Stimulated activated CD8-positive, alpha-beta memory T cell treated with anti-CD3 and anti-CD28 coated beads, Interleukin-12 subunit alpha, Interleukin-12 subunit beta, amount 100 ng/mL, for 24 hours (primary cell): ENCODE results near the gene LIME1.

Experiments
- DNase-seq: peaks from one replicate; pipeline ENCODE4 v3.0.0-alpha.2; 2020; ENCODE audit errors: extremely low read depth

LIME1 gene, protein sequence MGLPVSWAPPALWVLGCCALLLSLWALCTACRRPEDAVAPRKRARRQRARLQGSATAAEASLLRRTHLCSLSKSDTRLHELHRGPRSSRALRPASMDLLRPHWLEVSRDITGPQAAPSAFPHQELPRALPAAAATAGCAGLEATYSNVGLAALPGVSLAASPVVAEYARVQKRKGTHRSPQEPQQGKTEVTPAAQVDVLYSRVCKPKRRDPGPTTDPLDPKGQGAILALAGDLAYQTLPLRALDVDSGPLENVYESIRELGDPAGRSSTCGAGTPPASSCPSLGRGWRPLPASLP

GRCh38 chr20:63735859-63736718, at the start of gene LIME1:
Gene LIME1, plus strand, starts transcription at chr20:63736664. Its CDS starts 886 bp downstream, at chr20:63737550.
- DNase-seq: no peak

GRCh38 chr20:63687419-63688178, 48.9 kb upstream of the LIME1 start:
- no peak for DNase-seq

DNA sequence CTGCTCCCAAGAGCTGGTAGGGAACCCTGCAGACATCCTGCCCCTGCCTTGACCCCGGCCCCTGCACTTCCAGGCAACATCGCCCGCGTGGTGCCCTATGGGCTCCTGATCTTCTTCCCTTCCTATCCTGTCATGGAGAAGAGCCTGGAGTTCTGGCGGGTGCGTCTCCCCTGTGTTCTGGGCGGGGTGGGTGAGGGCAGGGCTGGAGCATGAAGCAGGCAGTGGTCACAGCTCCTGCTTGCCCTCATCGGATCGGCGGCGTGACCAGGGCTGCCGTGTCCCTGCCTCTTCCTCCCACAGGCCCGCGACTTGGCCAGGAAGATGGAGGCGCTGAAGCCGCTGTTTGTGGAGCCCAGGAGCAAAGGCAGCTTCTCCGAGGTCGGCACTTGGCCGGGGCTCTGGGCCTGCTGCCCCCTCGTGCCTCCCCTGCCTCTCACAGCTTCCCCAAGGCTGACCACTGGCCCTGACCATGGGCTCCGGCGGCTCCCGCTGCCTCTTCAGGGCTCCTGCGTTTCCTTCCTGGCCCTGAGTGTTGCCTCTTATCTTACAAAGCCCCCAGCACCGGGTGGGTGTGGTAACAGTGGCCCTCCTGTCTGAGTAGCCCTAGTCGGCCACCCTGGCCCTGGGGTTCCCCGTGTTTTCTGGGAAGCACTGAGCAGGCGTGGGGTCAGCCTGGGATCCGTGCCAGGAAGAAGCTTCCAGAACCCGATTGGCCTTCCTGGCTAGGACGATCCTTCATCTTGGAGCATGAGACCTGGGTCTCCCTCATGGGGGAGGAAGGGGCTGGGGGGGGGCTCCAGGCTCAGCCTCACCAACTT, 48.0 kb upstream of the LIME1 start:
- no peak for DNase-seq

DNA sequence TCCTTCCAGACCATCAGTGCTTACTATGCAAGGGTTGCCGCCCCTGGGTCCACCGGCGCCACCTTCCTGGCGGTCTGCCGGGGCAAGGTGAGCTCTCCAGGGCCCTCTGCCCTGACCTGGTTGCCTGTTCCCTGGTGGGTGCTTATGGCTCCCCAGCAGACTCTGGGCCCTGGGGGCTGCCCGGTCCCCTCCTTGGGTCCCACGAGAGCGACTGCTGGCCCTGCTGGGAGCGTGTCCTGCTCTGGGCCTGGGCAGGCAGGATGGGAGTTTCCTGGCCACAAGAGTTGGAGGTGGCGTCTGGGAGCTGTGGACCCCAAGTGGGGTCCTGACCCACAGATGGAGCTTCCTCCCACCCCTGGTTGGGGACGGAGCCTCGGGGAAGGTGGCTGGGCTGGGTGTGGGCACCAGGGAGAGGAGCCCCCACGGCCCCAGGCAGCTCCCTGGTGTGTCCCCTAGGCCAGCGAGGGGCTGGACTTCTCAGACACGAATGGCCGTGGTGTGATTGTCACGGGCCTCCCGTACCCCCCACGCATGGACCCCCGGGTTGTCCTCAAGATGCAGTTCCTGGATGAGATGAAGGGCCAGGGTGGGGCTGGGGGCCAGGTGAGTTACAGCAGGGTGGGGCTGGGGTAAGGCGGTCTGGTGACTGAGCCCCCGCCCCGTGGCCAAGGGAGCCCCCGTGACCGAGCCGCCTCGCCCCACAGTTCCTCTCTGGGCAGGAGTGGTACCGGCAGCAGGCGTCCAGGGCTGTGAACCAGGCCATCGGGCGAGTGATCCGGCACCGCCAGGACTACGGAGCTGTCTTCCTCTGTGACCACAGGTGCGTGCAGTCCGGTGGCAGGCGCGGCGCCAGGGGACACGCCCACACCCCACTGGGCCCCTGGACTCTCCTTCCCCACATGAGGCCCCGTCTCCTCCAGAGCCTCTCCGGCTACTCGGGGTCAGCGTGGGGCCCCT, 47.1 kb upstream of the LIME1 start:
- DNase-seq: no peak

- no peak for DNase-seq
Observed at GRCh38 chr20:63690003-63690897, 46.2 kb upstream of the LIME1 start.

GRCh38 chr20:63690898-63691710, 45.4 kb upstream of the LIME1 start:
- DNase-seq: no peak

DNA sequence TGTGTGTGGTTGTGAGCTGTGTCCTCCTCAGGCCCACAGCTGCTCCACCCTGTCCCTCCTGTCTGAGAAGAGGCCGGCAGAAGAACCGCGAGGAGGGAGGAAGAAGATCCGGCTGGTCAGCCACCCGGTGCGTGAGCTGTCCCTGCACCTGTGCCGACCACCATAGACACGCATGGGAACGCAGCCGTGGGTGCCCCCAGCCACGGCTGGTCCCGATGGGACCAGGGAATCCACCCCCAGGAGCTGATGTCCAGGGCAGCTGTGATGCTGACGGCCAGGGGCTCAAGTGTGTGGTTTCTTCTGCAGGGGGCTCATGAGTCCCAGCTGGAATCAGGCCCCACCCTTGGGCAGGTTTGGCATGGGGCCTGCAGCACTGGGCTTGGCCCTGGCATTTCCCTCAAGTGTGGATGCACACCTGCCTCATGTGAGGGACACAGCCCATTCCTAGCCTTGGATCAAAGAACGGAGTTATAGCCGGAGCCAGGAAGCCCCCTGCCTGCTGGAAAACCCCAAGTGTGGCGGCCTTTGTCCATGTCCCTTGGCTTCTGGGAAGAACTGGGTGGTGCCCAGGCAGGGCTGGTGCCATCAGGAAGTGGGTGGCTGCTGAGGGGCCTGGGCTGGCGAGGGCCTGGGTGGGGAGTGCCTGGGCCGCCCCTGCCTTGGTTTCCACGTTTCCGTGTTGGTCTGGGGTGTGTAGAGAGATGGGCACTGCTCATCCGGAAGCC, 44.6 kb upstream of the LIME1 start:
- DNase-seq: no peak

DNA sequence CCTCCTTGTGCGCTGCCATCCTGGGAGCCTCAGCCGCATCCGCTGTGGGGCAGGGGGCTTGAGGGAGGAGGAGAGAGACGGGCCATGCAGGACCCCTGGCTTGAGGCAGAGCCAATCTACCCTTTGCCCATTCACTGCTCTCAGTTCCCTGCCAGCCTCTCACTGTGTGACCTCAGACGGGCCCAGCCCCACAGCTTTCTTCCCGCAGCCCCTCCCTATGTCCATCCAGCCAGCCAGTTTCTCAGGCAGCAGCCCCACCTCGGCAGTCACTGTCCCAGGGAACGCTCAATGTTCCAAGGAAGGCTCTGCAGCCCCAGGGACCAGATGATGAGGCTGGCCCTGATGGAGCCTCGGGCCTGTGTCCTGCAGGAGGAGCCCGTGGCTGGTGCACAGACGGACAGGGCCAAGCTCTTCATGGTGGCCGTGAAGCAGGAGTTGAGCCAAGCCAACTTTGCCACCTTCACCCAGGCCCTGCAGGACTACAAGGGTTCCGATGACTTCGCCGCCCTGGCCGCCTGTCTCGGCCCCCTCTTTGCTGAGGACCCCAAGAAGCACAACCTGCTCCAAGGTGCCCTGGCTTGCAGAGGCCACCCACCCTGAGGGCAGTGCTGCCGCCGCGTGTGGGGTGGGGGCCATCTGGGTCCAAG, 43.9 kb upstream of the LIME1 start:
- DNase-seq: no peak

DNA sequence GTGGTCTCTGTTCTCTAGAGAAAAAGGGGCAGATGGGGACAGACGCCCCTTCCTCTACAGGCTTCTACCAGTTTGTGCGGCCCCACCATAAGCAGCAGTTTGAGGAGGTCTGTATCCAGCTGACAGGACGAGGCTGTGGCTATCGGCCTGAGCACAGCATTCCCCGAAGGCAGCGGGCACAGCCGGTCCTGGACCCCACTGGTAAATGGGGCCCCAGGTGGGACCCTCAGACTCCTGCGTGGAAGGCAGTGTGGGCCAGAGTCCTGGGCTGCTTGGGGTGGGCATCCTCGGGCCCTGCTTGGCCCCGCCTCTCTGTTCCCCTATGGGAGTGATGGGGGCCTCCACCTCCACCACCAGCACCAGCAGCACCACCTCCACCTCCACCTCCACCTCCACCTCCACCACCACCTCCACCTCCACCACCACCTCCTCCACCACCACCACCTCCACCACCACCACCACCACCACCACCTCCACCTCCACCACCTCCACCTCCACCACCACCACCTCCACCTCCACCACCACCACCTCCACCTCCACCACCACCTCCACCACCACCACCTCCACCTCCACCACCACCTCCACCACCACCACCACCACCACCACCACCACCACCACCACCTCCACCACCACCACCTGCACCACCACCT, 43.3 kb upstream of the LIME1 start:
- DNase-seq: no peak

DNA sequence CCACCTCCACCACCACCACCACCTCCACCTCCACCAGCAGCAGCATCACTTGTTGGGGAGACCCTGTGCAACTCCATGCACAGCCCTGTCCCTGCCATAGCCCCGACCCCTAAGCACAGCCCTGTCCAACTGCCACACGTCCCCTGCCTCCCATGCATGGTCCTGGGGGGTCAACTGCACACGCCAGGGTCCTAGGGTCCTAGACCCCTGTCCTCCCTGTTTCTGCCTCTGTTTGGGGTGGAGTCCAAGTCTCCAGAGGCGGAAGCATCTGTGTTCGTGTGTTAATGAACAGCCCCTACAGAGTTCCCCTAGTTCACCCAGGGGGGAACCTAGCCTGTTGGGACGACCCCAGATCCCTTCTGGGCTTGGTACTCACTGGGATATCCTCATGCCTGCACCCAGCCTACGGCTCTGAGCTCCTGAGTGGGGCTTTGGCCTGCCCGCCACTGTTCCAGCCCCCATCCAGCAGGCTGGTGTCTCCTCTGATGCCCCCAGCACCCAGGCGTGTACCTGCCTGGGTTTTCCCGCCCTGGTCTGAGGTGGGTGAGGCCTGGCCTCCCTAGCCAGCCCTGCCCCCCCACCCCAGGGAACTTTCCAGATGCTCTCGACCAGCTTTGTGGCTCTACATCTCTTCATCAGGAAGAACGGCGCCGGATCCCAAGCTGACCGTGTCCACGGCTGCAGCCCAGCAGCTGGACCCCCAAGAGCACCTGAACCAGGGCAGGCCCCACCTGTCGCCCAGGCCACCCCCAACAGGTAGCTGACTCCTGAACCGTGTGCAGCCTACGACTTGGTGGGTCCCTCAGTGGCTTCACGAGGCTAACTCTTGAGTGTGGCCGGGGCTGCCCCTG, 42.5 kb upstream of the LIME1 start:
- DNase-seq: no peak

GRCh38 chr20:63694584-63695423, 41.7 kb upstream of the LIME1 start:
- no peak for DNase-seq

GRCh38 chr20:63695424-63696305, 40.8 kb upstream of the LIME1 start:
- DNase-seq: no peak

DNA sequence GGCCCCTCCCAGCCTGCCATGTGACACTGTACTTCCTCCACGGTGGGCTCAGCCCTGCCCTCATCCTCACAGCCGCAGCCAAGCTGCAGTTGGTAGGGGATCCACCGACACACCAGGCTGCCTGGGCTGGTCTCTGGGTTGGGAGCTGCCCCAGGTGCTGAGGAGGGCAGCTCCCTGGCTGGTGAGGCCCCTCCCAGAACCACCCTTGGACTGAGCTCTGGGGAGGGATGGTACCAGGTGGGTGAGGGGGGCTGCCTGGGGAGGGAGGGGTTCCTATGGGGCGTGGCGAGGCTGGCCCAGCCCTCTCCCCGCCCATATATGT, 40.2 kb upstream of the LIME1 start:
- no peak for DNase-seq
